ENCODE results near the gene CXXC1. TPM values are rescaled to one million over a fixed set of nuclear protein-coding genes. Genes with fewer than 3 reads are reported as not detected.
"Not testable (repeated sequence)": the region's sequence is repeated elsewhere in the genome, so short reads cannot be mapped to it uniquely, and the experiment has no call there.

The CXXC1 gene
- total RNA-seq, 2 experiments from 2014 or later: 128 to 133 TPM

DNA sequence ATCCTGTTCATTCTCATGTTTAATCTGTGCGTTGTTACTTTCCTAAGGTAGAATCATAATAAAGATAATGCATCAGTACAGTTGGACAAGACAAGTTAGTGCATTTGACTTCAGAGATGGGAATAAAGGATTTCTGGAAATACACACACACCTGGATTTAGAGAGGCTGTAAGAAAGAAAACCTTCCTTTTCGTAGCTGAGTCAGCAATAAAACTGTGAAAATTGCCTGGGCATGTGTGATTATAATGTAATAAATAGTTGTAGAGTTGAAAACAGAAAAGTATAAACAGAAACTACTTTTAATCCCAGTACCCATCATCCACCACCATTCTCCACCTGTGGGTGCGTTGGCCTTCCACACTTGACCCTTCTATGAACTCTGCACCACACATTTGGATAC lies 36.6 kb downstream of the CXXC1 start:
- ChIA-PET CTCF (no interaction called here), POLR2A (no interaction called here)
- Mint-ChIP-seq H3K36me3 (ENCODE audit: low read depth) (no peaks in the 10 kb centered on the region), H3K9me3 (no peaks in the 10 kb centered on the region), H3K4me1 (peaks cover 6% of the 10 kb centered on the region), H3K27me3 (peaks cover 7% of the 10 kb centered on the region), H3K4me3 (no peak overlapping the region), H3K27ac (no peak overlapping the region)
- no peak for DNase-seq

DNA sequence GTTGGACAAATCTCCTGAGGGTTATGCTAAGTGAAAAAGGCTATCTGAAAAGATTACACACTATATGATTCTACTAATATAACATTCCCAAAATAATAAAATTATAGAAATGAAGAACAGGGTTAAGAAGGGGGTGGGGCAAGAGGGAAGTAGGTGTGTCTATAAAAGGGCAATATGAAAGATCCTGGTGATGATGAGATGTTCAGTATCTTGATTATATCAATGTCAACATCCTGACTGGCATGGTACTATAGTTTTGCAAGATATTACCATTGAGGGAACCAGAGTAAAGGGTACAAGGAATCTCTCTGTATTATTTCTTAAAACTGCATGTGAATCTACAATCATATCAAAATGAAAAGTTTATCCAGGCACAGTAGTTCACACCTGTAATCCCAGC lies 37.9 kb downstream of the CXXC1 start:
- Mint-ChIP-seq H3K27me3 (peaks cover 7% of the 10 kb centered on the region), H3K9me3 (no peaks in the 10 kb centered on the region), H3K27ac (no peak overlapping the region), H3K4me3 (no peak overlapping the region), H3K36me3 (ENCODE audit: low read depth) (no peaks in the 10 kb centered on the region), H3K4me1 (peaks cover 6% of the 10 kb centered on the region)
- no peak for DNase-seq
- ChIA-PET POLR2A (no interaction called here), CTCF (no interaction called here)

DNA sequence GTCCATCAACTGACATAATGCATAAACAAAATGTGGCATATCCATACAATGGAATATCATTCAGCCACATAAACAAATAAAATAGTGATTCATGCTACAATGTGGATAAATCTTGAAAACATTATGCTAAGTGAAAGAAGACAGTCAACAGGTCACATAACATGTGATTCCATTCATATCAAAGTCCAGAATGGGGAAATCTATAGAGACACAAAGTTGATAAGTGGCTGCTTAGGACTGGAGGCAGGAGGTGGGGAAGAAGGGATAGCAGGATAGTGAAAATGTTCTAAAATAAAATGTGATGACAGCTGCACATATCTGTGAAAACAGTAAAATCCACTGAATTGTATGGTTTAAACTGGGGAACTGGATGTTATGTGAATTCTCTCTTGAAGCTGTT lies 39.9 kb downstream of the CXXC1 start:
- Mint-ChIP-seq H3K27ac (no peak overlapping the region), H3K36me3 (ENCODE audit: low read depth) (peaks cover 2% of the 10 kb centered on the region), H3K4me3 (no peak overlapping the region), H3K4me1 (peaks cover 6% of the 10 kb centered on the region), H3K9me3 (peaks cover 2% of the 10 kb centered on the region), H3K27me3 (peaks cover 7% of the 10 kb centered on the region)
- POLR2A ChIA-PET: no interaction called here
- CTCF ChIA-PET: interaction anchor here (0.7 kb wide), 1 partner anchor 11 kb away, joined by 4 read pairs; no protein-coding TSS in a partner anchor
- no peak for DNase-seq

DNA sequence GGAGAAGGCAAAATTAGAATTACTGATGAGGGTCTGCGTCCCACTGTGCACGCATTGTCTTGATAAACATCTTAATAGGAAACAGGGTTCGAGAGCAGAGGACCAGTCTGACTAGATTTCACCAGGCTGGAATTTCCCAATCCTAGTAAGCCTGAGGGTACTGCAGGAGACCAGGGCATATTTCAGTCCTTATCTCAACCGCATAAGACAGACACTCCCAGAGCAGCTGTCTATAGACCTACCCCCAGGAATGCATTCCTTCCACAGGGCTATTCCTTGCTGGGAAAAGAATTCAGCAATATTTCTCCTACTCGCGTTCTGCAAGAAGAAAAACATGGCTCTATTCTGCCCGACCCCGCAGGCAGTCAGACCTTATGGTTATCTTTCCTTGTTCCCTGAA lies 45.7 kb downstream of the CXXC1 start:
- Mint-ChIP-seq H3K9me3 (peaks cover 25% of the 10 kb centered on the region), H3K36me3 (ENCODE audit: low read depth) (peaks cover 23% of the 10 kb centered on the region), H3K4me1 (peaks cover 18% of the 10 kb centered on the region)
- H3K4me3 Mint-ChIP-seq, H3K27me3 Mint-ChIP-seq, H3K27ac Mint-ChIP-seq, CTCF ChIA-PET, DNase-seq: not testable (repeated sequence)
- POLR2A ChIA-PET: interaction anchor here (1.4 kb wide), 1 partner anchor 40 kb away, joined by 3 read pairs; the partner anchor contains the start of gene MBD1

DNA sequence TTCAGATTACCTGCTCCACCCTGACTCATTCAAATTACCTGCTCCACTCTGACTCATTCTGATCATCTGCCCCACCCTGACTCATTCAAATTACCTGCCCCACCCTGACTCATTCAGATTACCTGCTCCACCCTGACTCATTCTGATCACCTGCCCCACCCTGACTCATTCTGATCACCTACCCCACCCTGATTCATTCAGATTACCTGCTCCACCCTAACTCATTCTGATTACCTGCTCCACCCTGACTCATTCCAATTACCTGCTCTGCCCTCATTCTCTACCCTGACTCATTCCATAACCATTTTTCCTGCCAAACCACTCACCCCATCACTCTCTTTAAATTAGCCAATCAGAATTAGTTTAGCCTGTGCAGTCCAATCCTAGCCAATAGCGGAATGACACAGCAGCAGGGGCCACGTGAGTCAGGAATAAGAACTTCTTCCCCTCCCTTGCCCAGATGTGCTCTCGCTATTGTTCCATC lies 47.4 kb downstream of the CXXC1 start:
- Mint-ChIP-seq H3K9me3 (peaks cover 25% of the 10 kb centered on the region), H3K27ac (peak overlapping the region; percentile 38), H3K27me3 (no peaks in the 10 kb centered on the region), H3K36me3 (ENCODE audit: low read depth) (peaks cover 23% of the 10 kb centered on the region), H3K4me1 (peaks cover 18% of the 10 kb centered on the region), H3K4me3 (no peak overlapping the region)
- ChIA-PET POLR2A (no interaction called here), CTCF (no interaction called here)
- DNase-seq: no peak

DNA sequence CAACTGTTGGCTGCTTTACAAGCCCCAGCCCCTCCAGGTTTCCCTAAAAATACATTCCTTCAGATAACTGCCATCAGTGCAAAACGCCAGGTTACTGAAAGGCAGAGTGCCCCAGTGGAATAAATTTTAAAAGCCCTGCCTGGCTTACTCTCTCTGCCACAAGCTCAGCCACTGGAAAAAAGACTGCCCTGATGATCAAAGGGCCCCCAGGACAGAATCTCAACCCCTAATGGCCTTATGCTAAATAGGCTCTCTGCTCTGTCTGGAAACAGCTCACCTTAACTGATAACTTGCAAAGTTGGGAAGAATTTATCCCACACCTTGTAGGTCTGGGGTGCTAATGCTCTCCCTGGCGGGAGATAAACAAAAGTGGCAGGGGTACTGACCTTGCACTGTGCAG lies 55.1 kb downstream of the CXXC1 start:
- Mint-ChIP-seq H3K4me3 (no peak overlapping the region), H3K27ac (no peak overlapping the region), H3K4me1 (peaks cover 6% of the 10 kb centered on the region), H3K9me3 (no peaks in the 10 kb centered on the region), H3K27me3 (peaks cover 11% of the 10 kb centered on the region), H3K36me3 (ENCODE audit: low read depth) (no peaks in the 10 kb centered on the region)
- ChIA-PET CTCF (no interaction called here), POLR2A (no interaction called here)
- DNase-seq: no peak

Other genes with a start within 250 kb of the CXXC1 start
- not detected for gene MYO5B, start 92.5 kb downstream of the CXXC1 start, total RNA-seq
- gene CFAP53, start 21.2 kb downstream of the CXXC1 start, total RNA-seq: under 1 TPM; 0.50 to 0.83 TPM
- gene MBD1, start 6.2 kb downstream of the CXXC1 start, total RNA-seq: 100 to 1,000 TPM; 103 to 106 TPM
- 10 to 100 TPM; 44.6 to 45.6 TPM for gene SKA1, start 87.4 kb upstream of the CXXC1 start, total RNA-seq